ENCODE results near the gene CDH2. TPM values are rescaled to one million over a fixed set of nuclear protein-coding genes. Genes with fewer than 3 reads are reported as not detected.
A peak's percentile ranks its signal among the peaks of the same experiment; 100 is the strongest.

CDH2 gene
- total RNA-seq, 1 donor from 2014 or later: 87.2 TPM

DNA sequence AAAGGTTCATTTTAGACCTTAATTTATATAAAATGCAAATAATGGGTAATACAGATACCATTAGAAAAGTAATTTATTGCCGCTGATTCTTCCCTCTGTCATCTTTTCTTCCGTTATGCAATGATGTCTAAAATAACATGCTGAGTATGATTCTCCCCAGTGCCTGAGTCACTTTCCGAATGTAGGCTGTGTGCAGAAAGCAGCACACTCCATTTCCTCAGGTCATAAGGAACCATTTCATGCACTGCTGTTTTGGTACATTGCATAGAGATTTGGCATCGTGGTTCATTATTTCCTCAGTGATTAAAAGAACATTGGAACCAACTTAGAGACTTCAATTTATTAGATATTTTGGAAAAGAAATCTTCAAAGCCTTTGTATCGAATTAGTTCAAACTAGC lies 173.5 kb downstream of the CDH2 start:
- Mint-ChIP-seq H3K27ac (ENCODE audit: unreplicated experiment) (peak overlapping the region; percentile 76), H3K9me3 (ENCODE audit: unreplicated experiment) (no peaks in the 10 kb centered on the region), H3K27me3 (ENCODE audit: unreplicated experiment) (no peaks in the 10 kb centered on the region), H3K4me1 (ENCODE audit: unreplicated experiment) (peaks cover 38% of the 10 kb centered on the region), H3K36me3 (ENCODE audit: unreplicated experiment) (peaks cover 19% of the 10 kb centered on the region), H3K4me3 (ENCODE audit: unreplicated experiment) (no peak overlapping the region)
- no peak for DNase-seq (ENCODE audit: extremely low spot score, unreplicated experiment)
- TF ChIP-seq, protein P1, sequence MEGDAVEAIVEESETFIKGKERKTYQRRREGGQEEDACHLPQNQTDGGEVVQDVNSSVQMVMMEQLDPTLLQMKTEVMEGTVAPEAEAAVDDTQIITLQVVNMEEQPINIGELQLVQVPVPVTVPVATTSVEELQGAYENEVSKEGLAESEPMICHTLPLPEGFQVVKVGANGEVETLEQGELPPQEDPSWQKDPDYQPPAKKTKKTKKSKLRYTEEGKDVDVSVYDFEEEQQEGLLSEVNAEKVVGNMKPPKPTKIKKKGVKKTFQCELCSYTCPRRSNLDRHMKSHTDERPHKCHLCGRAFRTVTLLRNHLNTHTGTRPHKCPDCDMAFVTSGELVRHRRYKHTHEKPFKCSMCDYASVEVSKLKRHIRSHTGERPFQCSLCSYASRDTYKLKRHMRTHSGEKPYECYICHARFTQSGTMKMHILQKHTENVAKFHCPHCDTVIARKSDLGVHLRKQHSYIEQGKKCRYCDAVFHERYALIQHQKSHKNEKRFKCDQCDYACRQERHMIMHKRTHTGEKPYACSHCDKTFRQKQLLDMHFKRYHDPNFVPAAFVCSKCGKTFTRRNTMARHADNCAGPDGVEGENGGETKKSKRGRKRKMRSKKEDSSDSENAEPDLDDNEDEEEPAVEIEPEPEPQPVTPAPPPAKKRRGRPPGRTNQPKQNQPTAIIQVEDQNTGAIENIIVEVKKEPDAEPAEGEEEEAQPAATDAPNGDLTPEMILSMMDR (IDR thresholded peaks at IDR 0.05): no peak

GRCh38 chr18:28002841-28003240 lies 174.1 kb downstream of the CDH2 start:
- TF ChIP-seq, protein P1 (IDR thresholded peaks at IDR 0.05): no peak
- no peaks in the 10 kb centered on the region for H3K9me3 Mint-ChIP-seq (ENCODE audit: unreplicated experiment)
- no peak for DNase-seq (ENCODE audit: extremely low spot score, unreplicated experiment)
- peaks cover 37% of the 10 kb centered on the region for H3K4me1 Mint-ChIP-seq (ENCODE audit: unreplicated experiment)
- no peak overlapping the region for H3K27ac Mint-ChIP-seq (ENCODE audit: unreplicated experiment)
- H3K36me3 Mint-ChIP-seq (ENCODE audit: unreplicated experiment): peaks cover 16% of the 10 kb centered on the region
- H3K4me3 Mint-ChIP-seq (ENCODE audit: unreplicated experiment): no peak overlapping the region
- no peaks in the 10 kb centered on the region for H3K27me3 Mint-ChIP-seq (ENCODE audit: unreplicated experiment)

DNA sequence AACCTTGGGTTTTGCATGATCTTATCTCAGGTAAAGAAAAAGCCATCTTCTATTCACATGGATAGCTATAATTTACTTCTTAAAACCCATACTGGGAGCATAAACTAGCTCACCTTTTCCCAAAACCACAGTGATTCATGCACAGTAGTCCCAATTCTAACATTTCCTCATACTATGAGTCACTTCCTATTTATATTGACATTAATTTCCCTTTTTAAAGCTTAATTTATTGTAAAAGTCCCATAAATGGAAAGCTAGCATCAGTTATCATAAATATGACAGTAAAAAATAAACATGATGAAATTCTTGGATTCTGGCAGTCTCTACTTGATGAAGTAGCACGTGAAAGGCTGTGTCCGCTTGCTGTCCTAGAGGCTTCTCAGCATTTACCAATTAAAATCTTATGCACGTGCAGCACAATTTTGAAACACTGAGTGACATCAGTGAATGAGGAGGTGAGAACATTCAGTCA lies 180.1 kb downstream of the CDH2 start:
- DNase-seq (ENCODE audit: extremely low spot score, unreplicated experiment): no peak
- Mint-ChIP-seq H3K27me3 (ENCODE audit: unreplicated experiment) (no peaks in the 10 kb centered on the region), H3K9me3 (ENCODE audit: unreplicated experiment) (no peaks in the 10 kb centered on the region), H3K4me3 (ENCODE audit: unreplicated experiment) (no peak overlapping the region), H3K36me3 (ENCODE audit: unreplicated experiment) (peaks cover 32% of the 10 kb centered on the region), H3K27ac (ENCODE audit: unreplicated experiment) (no peak overlapping the region), H3K4me1 (ENCODE audit: unreplicated experiment) (peaks cover 8% of the 10 kb centered on the region)
- TF ChIP-seq, protein P1 (IDR thresholded peaks at IDR 0.05): no peak

DNA sequence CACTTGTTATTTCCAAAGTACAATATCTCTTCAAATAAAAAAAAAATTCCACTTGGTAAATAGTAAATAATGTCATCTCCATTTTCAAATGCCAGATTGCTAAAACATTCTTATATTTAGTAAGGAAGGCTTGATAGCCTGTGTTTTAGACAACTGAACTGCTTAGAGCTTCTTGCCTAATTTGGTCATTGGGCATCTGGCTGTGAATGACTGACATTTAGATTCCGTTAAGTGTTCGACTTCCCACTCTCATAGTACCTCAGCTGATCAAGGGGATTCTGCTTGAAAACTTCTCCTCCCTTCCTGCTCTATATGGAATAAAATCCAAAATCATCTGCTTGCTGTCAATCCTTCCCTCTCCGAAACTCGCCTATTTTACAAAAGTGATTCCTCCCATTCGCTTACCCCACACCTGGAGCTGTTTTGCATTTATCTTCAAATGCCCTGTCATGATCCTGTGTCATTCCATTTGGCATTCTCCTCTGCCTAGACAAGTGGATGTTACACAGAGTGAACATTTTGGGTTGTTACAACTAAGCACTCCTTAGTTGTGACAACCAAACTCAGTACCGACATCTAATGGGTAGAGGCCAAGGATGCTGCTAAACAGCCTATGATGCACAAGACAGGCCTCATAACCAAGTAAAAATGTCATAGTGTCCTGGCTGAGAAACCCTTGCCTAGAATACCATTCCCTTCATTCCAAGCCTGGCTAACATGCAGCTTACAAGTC lies 181.0 kb downstream of the CDH2 start:
- H3K9me3 Mint-ChIP-seq (ENCODE audit: unreplicated experiment): no peaks in the 10 kb centered on the region
- H3K4me1 Mint-ChIP-seq (ENCODE audit: unreplicated experiment): peaks cover 8% of the 10 kb centered on the region
- no peak overlapping the region for H3K4me3 Mint-ChIP-seq (ENCODE audit: unreplicated experiment)
- no peak for DNase-seq (ENCODE audit: extremely low spot score, unreplicated experiment)
- TF ChIP-seq, protein P1 (IDR thresholded peaks at IDR 0.05): no peak
- H3K27ac Mint-ChIP-seq (ENCODE audit: unreplicated experiment): no peak overlapping the region
- no peaks in the 10 kb centered on the region for H3K27me3 Mint-ChIP-seq (ENCODE audit: unreplicated experiment)
- peaks cover 25% of the 10 kb centered on the region for H3K36me3 Mint-ChIP-seq (ENCODE audit: unreplicated experiment)

- no peaks in the 10 kb centered on the region for H3K27me3 Mint-ChIP-seq (ENCODE audit: unreplicated experiment)
- no peak for DNase-seq (ENCODE audit: extremely low spot score, unreplicated experiment)
- no peak overlapping the region for H3K4me3 Mint-ChIP-seq (ENCODE audit: unreplicated experiment)
- peaks cover 25% of the 10 kb centered on the region for H3K36me3 Mint-ChIP-seq (ENCODE audit: unreplicated experiment)
- no peak overlapping the region for H3K27ac Mint-ChIP-seq (ENCODE audit: unreplicated experiment)
- no peaks in the 10 kb centered on the region for H3K9me3 Mint-ChIP-seq (ENCODE audit: unreplicated experiment)
- TF ChIP-seq, protein P1 (IDR thresholded peaks at IDR 0.05): no peak
- peaks cover 8% of the 10 kb centered on the region for H3K4me1 Mint-ChIP-seq (ENCODE audit: unreplicated experiment)
Observed at GRCh38 chr18:27994571-27994970, 182.4 kb downstream of the CDH2 start.
